ENCODE results near the gene AGBL3.

AGBL3 gene

GRCh38 chr7:134954197-134955082 lies 31.9 kb upstream of the AGBL3 start:
- POLR2A ChIA-PET: no interaction called here
- no peak for TF ChIP-seq FOXM1 (IDR thresholded peaks at IDR 0.05; ENCODE audit: borderline replicate concordance)
- TF ChIP-seq, protein P1, sequence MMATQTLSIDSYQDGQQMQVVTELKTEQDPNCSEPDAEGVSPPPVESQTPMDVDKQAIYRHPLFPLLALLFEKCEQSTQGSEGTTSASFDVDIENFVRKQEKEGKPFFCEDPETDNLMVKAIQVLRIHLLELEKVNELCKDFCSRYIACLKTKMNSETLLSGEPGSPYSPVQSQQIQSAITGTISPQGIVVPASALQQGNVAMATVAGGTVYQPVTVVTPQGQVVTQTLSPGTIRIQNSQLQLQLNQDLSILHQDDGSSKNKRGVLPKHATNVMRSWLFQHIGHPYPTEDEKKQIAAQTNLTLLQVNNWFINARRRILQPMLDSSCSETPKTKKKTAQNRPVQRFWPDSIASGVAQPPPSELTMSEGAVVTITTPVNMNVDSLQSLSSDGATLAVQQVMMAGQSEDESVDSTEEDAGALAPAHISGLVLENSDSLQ (IDR thresholded peaks at IDR 0.05): no peak
- TF ChIP-seq ELF4 (IDR thresholded peaks at IDR 0.05): no peak
- TF ChIP-seq SP1 (IDR thresholded peaks at IDR 0.05): no peak
- TF ChIP-seq LEF1 (IDR thresholded peaks at IDR 0.05; ENCODE audit: borderline replicate concordance): no peak
- TF ChIP-seq BHLHE40 (IDR thresholded peaks at IDR 0.05; ENCODE audit: borderline replicate concordance): no peak
- no peak for TF ChIP-seq L3MBTL2 (conservative IDR thresholded peaks at IDR 0.05)
- no peak for TF ChIP-seq FOXA1 (IDR thresholded peaks at IDR 0.05)
- TF ChIP-seq FOXK2 (IDR thresholded peaks at IDR 0.05): no peak
- no peak for TF ChIP-seq SUZ12 (IDR thresholded peaks at IDR 0.05)
- TF ChIP-seq ARNT (IDR thresholded peaks at IDR 0.05): no peak
- no peak for TF ChIP-seq ZNF384 (IDR thresholded peaks at IDR 0.05)
- no peak for TF ChIP-seq TARDBP (IDR thresholded peaks at IDR 0.05)
- TF ChIP-seq HDGF (IDR thresholded peaks at IDR 0.05; ENCODE audit: borderline replicate concordance): no peak
- no peak for TF ChIP-seq NFRKB (IDR thresholded peaks at IDR 0.05)
- TF ChIP-seq CTBP1 (IDR thresholded peaks at IDR 0.05; ENCODE audit: borderline replicate concordance): no peak
- peak; percentile 33 for DNase-seq (ENCODE audit: extremely low spot score)
- CTCF ChIA-PET: interaction anchor here (0.8 to 1.6 kb wide), 6 partner anchors 227 to 309 kb away, joined by 3 to 9 read pairs (median 3); no protein-coding TSS in a partner anchor

- POLR2A ChIA-PET: no interaction called here
These were observed 29.3 kb upstream of the AGBL3 start for GRCh38 chr7:134957005-134957404.

GRCh38 chr7:134959810-134960209 lies 26.5 kb upstream of the AGBL3 start:
- TF ChIP-seq TARDBP (IDR thresholded peaks at IDR 0.05) (no peak), LEF1 (IDR thresholded peaks at IDR 0.05; ENCODE audit: borderline replicate concordance) (no peak), FOXA1 (IDR thresholded peaks at IDR 0.05) (no peak), FOXK2 (IDR thresholded peaks at IDR 0.05) (no peak), BHLHE40 (IDR thresholded peaks at IDR 0.05; ENCODE audit: borderline replicate concordance) (no peak), SUZ12 (IDR thresholded peaks at IDR 0.05) (no peak), HDGF (IDR thresholded peaks at IDR 0.05; ENCODE audit: borderline replicate concordance) (no peak), ELF4 (IDR thresholded peaks at IDR 0.05) (no peak), FOXM1 (IDR thresholded peaks at IDR 0.05; ENCODE audit: borderline replicate concordance) (no peak), L3MBTL2 (conservative IDR thresholded peaks at IDR 0.05) (no peak), ARNT (IDR thresholded peaks at IDR 0.05) (no peak), CTBP1 (IDR thresholded peaks at IDR 0.05; ENCODE audit: borderline replicate concordance) (no peak), SP1 (IDR thresholded peaks at IDR 0.05) (no peak), ZNF384 (IDR thresholded peaks at IDR 0.05) (no peak), NFRKB (IDR thresholded peaks at IDR 0.05) (no peak)
- TF ChIP-seq, protein P1 (IDR thresholded peaks at IDR 0.05): no peak
- POLR2A ChIA-PET: no interaction called here
- DNase-seq (ENCODE audit: extremely low spot score): no peak
- CTCF ChIA-PET: no interaction called here

More at GRCh38 chr7:134957005-134957404, 29.3 kb upstream of the AGBL3 start:
- CTCF ChIA-PET: interaction anchor here (0.6 to 0.8 kb wide), 4 partner anchors 267 to 528 kb away, joined by 3 to 13 read pairs (median 4); no protein-coding TSS in a partner anchor
- DNase-seq (ENCODE audit: extremely low spot score): no peak
- TF ChIP-seq HDGF (IDR thresholded peaks at IDR 0.05; ENCODE audit: borderline replicate concordance) (no peak), FOXK2 (IDR thresholded peaks at IDR 0.05) (no peak)

- ChIA-PET CTCF (interaction anchor here (1.1 to 1.3 kb wide), 2 partner anchors 10 to 272 kb away, joined by 3 to 5 read pairs; no protein-coding TSS in a partner anchor), POLR2A (no interaction called here)
- no peak for DNase-seq (ENCODE audit: extremely low spot score)
- TF ChIP-seq BHLHE40 (IDR thresholded peaks at IDR 0.05; ENCODE audit: borderline replicate concordance): no peak
- no peak for TF ChIP-seq L3MBTL2 (conservative IDR thresholded peaks at IDR 0.05)
- no peak for TF ChIP-seq HDGF (IDR thresholded peaks at IDR 0.05; ENCODE audit: borderline replicate concordance)
- TF ChIP-seq LEF1 (IDR thresholded peaks at IDR 0.05; ENCODE audit: borderline replicate concordance): no peak
- no peak for TF ChIP-seq CTBP1 (IDR thresholded peaks at IDR 0.05; ENCODE audit: borderline replicate concordance)
- no peak for TF ChIP-seq FOXA1 (IDR thresholded peaks at IDR 0.05)
- no peak for TF ChIP-seq FOXM1 (IDR thresholded peaks at IDR 0.05; ENCODE audit: borderline replicate concordance)
- TF ChIP-seq, protein P1 (IDR thresholded peaks at IDR 0.05): no peak
- TF ChIP-seq NFRKB (IDR thresholded peaks at IDR 0.05): no peak
- no peak for TF ChIP-seq FOXK2 (IDR thresholded peaks at IDR 0.05)
- no peak for TF ChIP-seq ARNT (IDR thresholded peaks at IDR 0.05)
- no peak for TF ChIP-seq SP1 (IDR thresholded peaks at IDR 0.05)
- no peak for TF ChIP-seq SUZ12 (IDR thresholded peaks at IDR 0.05)
These were observed 24.0 kb upstream of the AGBL3 start for GRCh38 chr7:134962270-134962780.

DNA sequence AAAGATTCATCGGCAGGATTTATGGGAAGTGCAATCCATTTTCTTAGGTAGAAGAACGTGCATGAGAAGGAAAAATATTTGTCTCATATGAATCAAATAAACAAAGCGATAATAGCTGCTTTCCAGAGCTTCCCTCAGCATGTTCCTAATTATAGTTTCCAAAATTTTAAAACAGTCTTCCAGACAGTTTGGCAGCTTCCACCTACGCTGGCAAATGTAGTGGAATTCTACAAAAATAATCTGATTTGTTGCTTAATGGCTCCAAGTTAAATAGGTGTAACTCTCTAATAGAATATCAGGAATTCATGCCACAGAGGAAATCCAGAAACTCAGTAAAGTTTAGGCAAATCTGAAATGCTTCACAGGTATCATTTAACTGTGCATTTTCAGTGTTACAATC lies 23.3 kb upstream of the AGBL3 start:
- ChIA-PET POLR2A (no interaction called here), CTCF (interaction anchor here (0.9 to 1.3 kb wide), 3 partner anchors 10 to 273 kb away, joined by 3 to 5 read pairs (median 3); no protein-coding TSS in a partner anchor)
- TF ChIP-seq FOXK2 (IDR thresholded peaks at IDR 0.05) (no peak), ELF4 (IDR thresholded peaks at IDR 0.05) (no peak)
- DNase-seq (ENCODE audit: extremely low spot score): no peak

DNA sequence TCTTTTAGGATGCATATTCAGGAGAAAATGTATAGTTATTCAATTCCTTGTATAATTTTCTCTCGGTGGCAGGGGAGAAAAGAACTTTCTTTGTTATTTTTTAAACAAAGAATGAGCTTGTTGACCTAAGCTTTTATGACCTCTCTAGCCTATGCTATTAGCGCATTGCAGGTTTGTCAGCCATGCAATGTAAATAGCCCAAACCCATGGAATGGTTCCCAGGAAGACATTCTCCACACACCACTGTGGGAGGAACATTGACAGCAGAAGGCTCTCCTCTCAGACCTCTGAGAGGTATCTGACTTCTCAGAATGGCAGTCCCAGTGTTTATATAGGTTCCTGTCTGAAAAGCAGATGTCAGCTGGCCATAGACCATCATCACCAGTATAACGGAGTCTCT lies 19.6 kb upstream of the AGBL3 start:
- CTCF ChIA-PET: no interaction called here
- TF ChIP-seq FOXM1 (IDR thresholded peaks at IDR 0.05; ENCODE audit: borderline replicate concordance): no peak
- no peak for DNase-seq (ENCODE audit: extremely low spot score)
- POLR2A ChIA-PET: interaction anchor here (1.0 kb wide), 1 partner anchor 204 kb away, joined by 3 read pairs; the partner anchor contains the start of gene CYREN

Data from HEK293T (cell line).